Measurements from ENCODE around the gene FOXI2.

FOXI2 gene

GRCh38 chr10:127736915-127737562, at the start of gene FOXI2:
TSS of gene FOXI2 (plus strand) at chr10:127737185. CDS start at chr10:127737274, 89 bp downstream.
- no peak for DNase-seq

- DNase-seq = no peak
Observed at GRCh38 chr10:127687548-127687947, 49.4 kb upstream of the FOXI2 start.

GRCh38 chr10:127690176-127690835, 46.7 kb upstream of the FOXI2 start:
- DNase-seq = no peak

- DNase-seq = no peak
Observed at GRCh38 chr10:127694580-127695193, 42.3 kb upstream of the FOXI2 start.

- DNase-seq = no peak
Observed at GRCh38 chr10:127695431-127695830, 41.6 kb upstream of the FOXI2 start.

- no peak for DNase-seq
Observed at GRCh38 chr10:127698886-127699285, 38.1 kb upstream of the FOXI2 start.

- DNase-seq = no peak
Observed at GRCh38 chr10:127699311-127699710, 37.7 kb upstream of the FOXI2 start.

- no peak for DNase-seq
Observed at GRCh38 chr10:127702271-127702670, 34.7 kb upstream of the FOXI2 start.

GRCh38 chr10:127715249-127715648, 21.7 kb upstream of the FOXI2 start:
- no peak for DNase-seq

- DNase-seq = no peak
Observed at GRCh38 chr10:127715782-127716378, 21.1 kb upstream of the FOXI2 start.

GRCh38 chr10:127720142-127720541, 16.8 kb upstream of the FOXI2 start:
- no peak for DNase-seq

- no peak for DNase-seq
Observed at GRCh38 chr10:127720903-127721302, 16.1 kb upstream of the FOXI2 start.

- DNase-seq = no peak
Observed at GRCh38 chr10:127734753-127735152, 2.2 kb upstream of the FOXI2 start.

GRCh38 chr10:127735156-127735555, 1.8 kb upstream of the FOXI2 start:
- no peak for DNase-seq

- no peak for DNase-seq
Observed at GRCh38 chr10:127735723-127736221, 1.2 kb upstream of the FOXI2 start.

GRCh38 chr10:127736222-127736914, 617 bp upstream of the FOXI2 start:
- no peak for DNase-seq

GRCh38 chr10:127737563-127738511, 852 bp downstream of the FOXI2 start:
- no peak for DNase-seq

- DNase-seq = no peak
Observed at GRCh38 chr10:127738512-127739424, 1.8 kb downstream of the FOXI2 start.

- DNase-seq = no peak
Observed at GRCh38 chr10:127739908-127740307, 2.9 kb downstream of the FOXI2 start.

- DNase-seq = no peak
Observed at GRCh38 chr10:127740596-127740995, 3.6 kb downstream of the FOXI2 start.

GRCh38 chr10:127743205-127743604, 6.2 kb downstream of the FOXI2 start:
- no peak for DNase-seq
